Natural killer cell treated with Interleukin-12 subunit alpha and Interleukin-12 subunit beta and Interleukin-15 and Interleukin-18, amount 100 ng/mL, for 72 hours (primary cell): ENCODE results near the gene HMGCS2. TPM values are rescaled to one million over a fixed set of nuclear protein-coding genes. Genes with fewer than 3 reads are reported as not detected.

Experiments used
- ATAC-seq, 2 donors: fragments of 150-1000 bp; cut with Tn5 transposase in 1 of 2; sonication (Bioruptor Pico), chemical (Tn5 transposase) in 1 of 2; 2 replicates each; pipeline ENCODE4 v1.10.0; 2021
- DNase-seq: peaks from one replicate; pipeline ENCODE4 v3.0.0; 2022; ENCODE audit warnings: low spot score
- H3K27ac Mint-ChIP-seq, 2 donors: 1 replicate in 1 of 2; 2 replicates in 1 of 2; pipeline ENCODE4 v1.8.0; 2022; ENCODE audit warnings: mixed read lengths in 2 of 2, mild to moderate bottlenecking in 1 of 2, moderate library complexity in 1 of 2
- H3K27me3 Mint-ChIP-seq, 2 donors: 1 replicate in 1 of 2; 2 replicates in 1 of 2; pipeline ENCODE4 v1.8.0; 2022; ENCODE audit warnings: mixed read lengths in 2 of 2
- H3K36me3 Mint-ChIP-seq: one replicate; pipeline ENCODE4 v1.8.0; 2022; ENCODE audit warnings: mixed read lengths
- H3K4me1 Mint-ChIP-seq, 2 donors: 1 replicate in 1 of 2; 2 replicates in 1 of 2; pipeline ENCODE4 v1.8.0; 2022; ENCODE audit warnings: low read depth in 2 of 2, mixed read lengths in 2 of 2, mild to moderate bottlenecking in 1 of 2
- H3K4me3 Mint-ChIP-seq: one replicate; pipeline ENCODE4 v1.8.0; 2022; ENCODE audit warnings: mixed read lengths
- H3K9me3 Mint-ChIP-seq: 2 replicates; pipeline ENCODE4 v1.8.0; 2022; ENCODE audit warnings: mixed read lengths
- total RNA-seq, 2 donors: library from RNA; stranded (reverse); gene quantifications; one replicate each; pipeline ENCODE4 v1.2.3, GENCODE V29; 2022

The HMGCS2 gene
- total RNA-seq, 2 donors from 2014 or later: not detected

DNA sequence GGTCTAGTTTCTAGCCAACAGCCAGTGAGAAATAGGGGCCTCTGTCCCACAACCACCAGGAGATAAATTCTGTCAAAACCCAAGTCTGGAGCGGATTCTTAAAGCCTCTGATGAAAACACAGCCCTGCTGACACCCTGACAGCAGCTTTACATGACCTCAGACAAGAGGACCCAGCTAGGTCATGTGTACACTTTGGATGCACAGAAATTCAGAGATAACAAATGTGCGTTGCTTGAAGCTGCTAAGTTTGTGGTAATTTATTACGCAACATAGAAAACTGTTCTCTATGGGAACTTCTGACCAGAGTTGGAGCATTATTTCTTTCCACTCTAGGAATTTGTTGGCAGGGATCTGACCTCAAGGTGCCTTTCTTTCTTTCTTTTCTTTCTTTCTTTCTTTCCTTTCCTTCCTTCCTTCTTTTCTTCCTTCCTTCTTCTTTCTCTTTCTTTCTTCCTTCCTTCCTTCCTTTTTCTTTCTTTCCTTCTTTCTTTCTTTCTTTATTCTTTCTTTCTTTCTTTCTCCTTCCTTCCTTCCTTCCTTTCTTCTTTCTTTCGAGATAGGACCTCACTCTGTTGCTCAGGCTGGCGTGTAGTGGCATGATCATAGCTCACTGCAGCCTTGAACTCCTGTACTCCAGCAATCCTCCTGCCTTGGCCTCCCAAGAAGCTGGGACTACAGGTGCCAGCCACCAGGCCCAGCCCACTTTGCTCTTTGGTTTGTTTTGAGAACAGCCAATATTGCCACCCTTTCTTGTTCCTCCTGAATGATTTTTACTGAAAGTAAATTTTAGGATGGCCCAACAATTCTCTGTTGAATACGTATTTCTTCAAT is 14.9 kb upstream of the HMGCS2 start:
- Mint-ChIP-seq H3K9me3 (no peaks in the 10 kb centered on the region), H3K27ac (no peak overlapping the region), H3K4me1 (peaks cover 0 to 4% of the 10 kb centered on the region in 2 donors), H3K36me3 (no peaks in the 10 kb centered on the region), H3K27me3 (peaks cover 26 to 27% of the 10 kb centered on the region in 2 donors), H3K4me3 (no peak overlapping the region)
- no peak for DNase-seq
- ATAC-seq: no peak

DNA sequence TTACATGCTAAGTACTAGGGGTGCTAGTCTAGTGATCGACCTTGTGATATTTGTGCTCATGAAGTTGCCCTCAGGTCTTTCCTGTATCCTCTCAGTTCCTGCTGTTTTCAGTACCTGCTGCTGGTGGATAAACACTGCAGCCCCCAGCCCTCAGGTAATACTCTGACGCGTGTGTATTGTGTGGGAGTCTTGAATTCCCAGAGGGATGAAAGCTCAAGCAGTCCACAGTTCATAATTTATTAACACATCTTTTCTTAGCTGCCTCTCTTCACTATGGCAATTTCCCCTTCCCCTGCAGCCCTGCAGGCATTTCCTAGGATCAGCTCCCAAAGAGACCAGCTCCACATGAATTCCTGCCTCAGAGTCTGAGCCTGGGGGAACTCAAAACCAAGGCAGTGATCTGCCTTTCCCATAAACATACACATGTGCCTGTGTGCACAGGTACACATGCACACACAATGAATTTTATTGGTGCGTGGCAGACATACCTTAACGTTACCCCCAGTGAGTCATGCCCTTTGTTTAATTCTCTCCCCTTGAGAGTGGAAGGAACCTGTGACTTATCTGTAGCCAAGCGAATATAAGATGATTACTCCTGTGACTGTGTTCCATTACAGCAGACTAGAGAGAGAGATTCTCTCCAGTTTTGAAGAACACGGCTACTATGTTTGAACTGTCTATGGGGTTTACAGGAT is 14.1 kb upstream of the HMGCS2 start:
- H3K9me3 Mint-ChIP-seq: no peaks in the 10 kb centered on the region
- H3K27me3 Mint-ChIP-seq: peaks cover 26 to 30% of the 10 kb centered on the region in 2 donors
- H3K36me3 Mint-ChIP-seq: no peaks in the 10 kb centered on the region
- no peak overlapping the region for H3K4me3 Mint-ChIP-seq
- DNase-seq (no peak), ATAC-seq (peak in 1 of 2 donors; percentile 34)
- no peak overlapping the region for H3K27ac Mint-ChIP-seq
- peaks cover 0 to 4% of the 10 kb centered on the region in 2 donors for H3K4me1 Mint-ChIP-seq

DNA sequence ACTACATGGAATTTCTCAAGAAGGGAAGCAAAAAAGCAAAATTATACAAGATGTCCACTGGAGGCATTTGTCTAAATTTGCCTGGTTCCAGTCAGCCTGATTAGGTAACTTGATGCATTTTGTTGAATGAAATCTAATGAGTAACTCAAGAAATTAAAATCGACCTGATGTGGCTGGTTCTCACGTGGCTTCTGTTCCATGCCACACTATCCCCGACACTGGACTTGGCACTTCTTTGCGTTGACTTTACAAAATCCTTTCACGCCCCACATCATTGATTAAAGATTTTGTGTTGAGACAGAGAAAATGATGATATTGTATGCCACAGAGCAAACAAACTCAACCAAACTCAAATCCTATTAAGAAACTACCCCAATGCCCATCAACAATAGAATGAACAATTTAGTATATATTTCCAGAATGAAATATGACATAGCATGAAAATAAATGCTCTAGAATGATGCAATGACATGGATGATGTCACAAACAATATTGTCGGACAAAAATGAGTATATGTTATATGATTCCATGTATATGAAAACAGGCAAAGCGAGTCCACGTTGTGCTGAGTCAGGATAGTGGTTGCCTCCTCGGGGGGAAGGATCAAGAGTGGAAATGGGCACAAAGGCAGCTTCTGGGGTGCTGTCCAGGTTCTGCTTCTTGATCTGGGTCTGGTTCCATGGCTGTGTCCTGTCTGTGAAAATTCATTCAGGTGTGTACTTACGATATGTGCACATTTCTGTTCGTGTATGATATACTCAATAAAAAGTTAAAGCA is 12.9 kb upstream of the HMGCS2 start:
- H3K27me3 Mint-ChIP-seq: peaks cover 28 to 30% of the 10 kb centered on the region in 2 donors

DNA sequence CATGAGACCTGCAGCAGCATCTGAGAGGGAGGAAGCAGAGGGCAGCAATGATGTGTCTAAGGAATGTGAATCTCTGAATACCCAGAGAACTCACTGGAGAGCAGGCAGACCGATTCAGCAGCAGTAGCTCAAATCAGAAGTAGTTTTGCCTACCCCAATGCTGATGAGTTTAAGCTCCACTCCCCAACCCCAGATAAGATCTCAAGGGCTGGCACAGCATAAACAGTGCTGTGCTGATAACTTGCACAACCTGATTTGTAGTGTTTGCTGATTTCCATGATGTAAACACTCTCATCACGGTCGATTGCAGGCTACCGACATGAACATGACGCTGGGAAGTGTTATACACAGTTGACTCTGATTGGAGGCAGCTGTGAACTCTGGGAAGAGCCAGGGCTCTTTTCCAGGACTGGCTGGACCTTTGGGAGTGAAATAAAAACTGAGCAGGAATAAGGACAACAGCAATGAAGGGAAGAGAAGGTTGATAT is 11.2 kb upstream of the HMGCS2 start:
- Mint-ChIP-seq H3K9me3 (no peaks in the 10 kb centered on the region), H3K27ac (no peak overlapping the region), H3K27me3 (peaks cover 30 to 33% of the 10 kb centered on the region in 2 donors), H3K36me3 (no peaks in the 10 kb centered on the region), H3K4me1 (peaks cover 0 to 4% of the 10 kb centered on the region in 2 donors), H3K4me3 (no peak overlapping the region)
- DNase-seq: no peak
- no peak for ATAC-seq

More for the DNA sequence above, 12.9 kb upstream of the HMGCS2 start:
- H3K4me3 Mint-ChIP-seq: no peak overlapping the region
- no peaks in the 10 kb centered on the region for H3K9me3 Mint-ChIP-seq
- DNase-seq: no peak
- H3K36me3 Mint-ChIP-seq: no peaks in the 10 kb centered on the region
- H3K4me1 Mint-ChIP-seq: peaks cover 0 to 4% of the 10 kb centered on the region in 2 donors
- ATAC-seq: no peak
- no peak overlapping the region for H3K27ac Mint-ChIP-seq

DNA sequence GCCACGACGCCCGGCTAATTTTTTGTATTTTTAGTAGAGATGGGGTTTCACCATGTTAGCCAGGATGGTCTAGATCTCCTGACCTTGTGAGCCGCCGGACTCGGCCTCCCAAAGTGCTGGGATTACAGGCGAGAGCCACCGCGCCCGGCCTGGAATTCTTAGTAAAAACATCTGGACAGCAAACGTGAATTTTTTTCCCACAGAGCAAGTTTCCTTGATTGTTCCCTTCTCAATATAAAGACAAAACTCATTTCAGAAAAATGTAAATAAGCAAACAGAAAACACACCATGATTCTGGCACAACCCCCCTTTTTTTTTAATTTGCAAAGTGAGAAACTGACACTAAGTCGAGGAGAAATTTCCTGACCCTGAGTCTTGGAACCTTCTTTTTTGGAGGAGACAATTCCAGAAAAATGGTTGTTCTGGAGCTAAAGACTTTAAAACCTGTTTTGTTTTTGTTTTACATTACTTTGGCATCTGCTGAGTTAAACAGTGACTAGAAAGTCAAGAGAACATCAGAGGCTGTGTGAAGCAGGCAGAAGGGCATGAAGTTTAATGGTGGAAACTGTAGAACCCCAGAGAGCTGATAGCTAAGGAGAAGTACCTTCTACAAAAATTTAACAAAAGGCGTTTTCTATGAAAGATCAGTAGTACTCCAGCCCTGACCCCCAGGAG is 10.3 kb upstream of the HMGCS2 start:
- Mint-ChIP-seq H3K4me3 (no peak overlapping the region), H3K4me1 (peaks cover 0 to 4% of the 10 kb centered on the region in 2 donors), H3K27ac (no peak overlapping the region), H3K36me3 (no peaks in the 10 kb centered on the region), H3K9me3 (no peaks in the 10 kb centered on the region), H3K27me3 (peaks cover 25 to 33% of the 10 kb centered on the region in 2 donors)
- no peak for ATAC-seq
- DNase-seq: no peak

DNA sequence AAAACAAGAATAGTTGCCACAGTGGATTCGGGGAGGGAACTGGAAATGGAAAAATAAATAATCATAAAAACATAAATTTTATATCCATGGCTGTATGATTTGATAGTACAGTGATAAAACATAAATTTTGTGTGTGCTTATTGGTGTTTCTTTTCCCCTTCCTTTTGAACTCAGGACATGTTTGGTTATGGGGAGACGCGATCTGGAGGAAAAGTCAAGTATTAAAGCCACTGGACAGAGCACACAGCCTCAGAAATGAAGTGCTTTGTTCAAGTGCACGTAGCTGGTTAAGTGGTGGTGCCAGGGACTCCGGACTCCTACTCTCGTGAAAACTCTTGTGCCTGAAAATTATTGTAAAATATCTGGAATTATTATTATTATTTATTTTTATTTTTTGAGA is 9.7 kb upstream of the HMGCS2 start:
- H3K9me3 Mint-ChIP-seq: no peaks in the 10 kb centered on the region
- no peak for DNase-seq
- H3K27ac Mint-ChIP-seq: no peak overlapping the region
- H3K4me3 Mint-ChIP-seq: no peak overlapping the region
- ATAC-seq: no peak
- H3K4me1 Mint-ChIP-seq: no peaks in the 10 kb centered on the region
- no peaks in the 10 kb centered on the region for H3K36me3 Mint-ChIP-seq
- peaks cover 22 to 38% of the 10 kb centered on the region in 2 donors for H3K27me3 Mint-ChIP-seq

DNA sequence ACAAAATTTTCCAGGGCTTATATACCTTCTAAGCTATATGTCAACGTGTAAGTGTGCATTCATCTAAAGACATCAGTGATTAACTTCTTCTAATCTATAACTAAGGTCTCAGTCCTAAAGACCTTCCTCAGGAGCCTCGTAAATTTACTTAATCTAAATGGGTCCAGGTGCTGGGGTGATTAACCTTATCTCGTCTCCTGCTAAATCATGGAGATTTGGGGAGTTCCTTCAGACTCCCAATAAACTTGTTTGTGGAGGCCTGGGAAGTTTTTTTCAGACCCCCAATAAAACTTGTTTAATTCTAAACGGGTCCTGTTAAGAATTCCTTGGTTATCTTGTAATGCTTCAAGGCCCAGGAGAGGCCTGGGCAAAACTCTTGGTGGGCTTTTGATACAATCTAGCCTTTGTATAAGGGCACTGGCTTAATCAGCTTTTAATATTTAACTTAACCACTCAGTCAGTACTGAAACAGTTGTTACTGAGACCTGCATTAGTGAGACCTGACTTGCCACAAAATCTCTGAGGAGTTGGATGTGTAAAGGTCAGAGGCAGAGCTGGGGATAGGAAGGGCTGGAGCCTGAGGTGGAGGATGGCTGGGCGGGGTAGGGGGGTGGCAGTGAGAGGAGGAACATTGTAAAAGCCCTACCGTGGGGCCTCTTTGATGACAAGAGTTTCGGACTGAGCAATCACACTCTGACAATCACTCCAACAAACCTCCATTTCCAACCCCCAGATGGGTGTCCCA is 6.2 kb upstream of the HMGCS2 start:
- Mint-ChIP-seq H3K36me3 (no peaks in the 10 kb centered on the region), H3K27ac (no peak overlapping the region), H3K4me1 (no peaks in the 10 kb centered on the region), H3K27me3 (peaks cover 9 to 23% of the 10 kb centered on the region in 2 donors), H3K4me3 (no peak overlapping the region), H3K9me3 (no peaks in the 10 kb centered on the region)
- DNase-seq (no peak), ATAC-seq (no peak)

DNA sequence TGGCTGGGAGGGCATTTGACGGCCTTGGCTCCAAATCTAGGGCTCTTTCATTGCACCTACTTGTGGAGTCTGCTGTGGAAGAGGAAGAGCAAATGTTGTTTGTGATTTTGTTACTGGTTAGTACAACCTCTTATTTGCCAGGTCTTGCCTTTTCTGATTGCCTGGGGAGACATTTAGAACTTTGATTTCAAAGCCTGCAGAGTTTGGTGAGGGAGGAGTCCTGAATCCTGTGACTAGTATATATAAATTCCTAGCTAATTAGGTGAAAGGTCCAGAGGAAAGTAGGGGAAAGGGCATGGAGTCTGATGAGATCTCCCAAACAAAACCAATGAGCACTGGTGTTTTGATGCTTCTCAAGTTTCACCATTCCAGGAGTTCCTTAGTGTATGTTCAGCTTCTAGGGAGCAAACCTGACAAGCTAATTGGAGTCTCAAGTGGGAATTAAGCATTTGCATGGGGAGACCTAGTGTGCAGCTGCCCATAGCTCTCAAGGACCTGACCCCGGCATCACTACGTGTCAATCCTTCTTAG is 5.1 kb upstream of the HMGCS2 start:
- Mint-ChIP-seq H3K27ac (no peak overlapping the region), H3K4me3 (no peak overlapping the region), H3K9me3 (no peaks in the 10 kb centered on the region), H3K27me3 (peaks cover 6 to 14% of the 10 kb centered on the region in 2 donors), H3K4me1 (no peaks in the 10 kb centered on the region), H3K36me3 (no peaks in the 10 kb centered on the region)
- DNase-seq (no peak), ATAC-seq (no peak)

DNA sequence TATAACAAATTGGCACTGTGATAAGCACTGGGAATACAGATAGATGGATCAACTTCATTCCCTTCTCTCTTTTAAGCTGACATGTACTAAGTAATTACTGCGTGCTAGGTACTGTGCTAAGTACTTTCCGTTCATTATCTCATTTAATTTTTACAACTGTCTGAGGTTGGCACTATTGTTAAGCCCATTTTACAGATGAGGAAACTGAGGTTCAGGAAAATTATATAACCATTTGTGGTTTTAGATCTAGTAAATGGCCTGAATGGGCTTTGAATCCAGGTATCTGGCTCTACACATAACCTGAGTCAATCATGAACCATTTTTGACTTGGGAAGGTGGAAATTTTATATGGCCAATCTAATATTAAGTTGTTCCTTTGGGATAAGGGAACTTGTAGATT is 3.6 kb upstream of the HMGCS2 start:
- Mint-ChIP-seq H3K27me3 (peaks cover 6 to 18% of the 10 kb centered on the region in 2 donors), H3K36me3 (no peaks in the 10 kb centered on the region), H3K9me3 (no peaks in the 10 kb centered on the region), H3K27ac (no peak overlapping the region), H3K4me3 (no peak overlapping the region), H3K4me1 (no peaks in the 10 kb centered on the region)
- ATAC-seq (no peak), DNase-seq (no peak)

DNA sequence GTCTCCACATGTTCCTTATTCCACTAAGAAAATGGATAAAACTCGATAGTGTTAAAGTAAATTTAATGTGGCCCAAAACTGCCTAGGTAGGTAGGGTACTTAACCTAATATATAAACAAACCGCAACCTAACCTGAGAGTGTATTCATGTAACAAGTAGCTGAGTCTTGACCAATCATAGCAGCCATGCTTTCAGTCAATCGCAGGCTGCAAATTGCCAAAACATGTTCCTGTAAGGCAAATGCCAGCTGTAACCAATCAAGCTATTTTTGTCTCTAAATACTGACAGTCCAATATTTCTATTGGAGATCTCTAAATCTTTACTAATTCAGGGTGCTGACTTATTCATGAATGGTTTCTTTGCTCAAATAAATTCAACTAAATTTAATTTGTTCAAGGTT is 3.1 kb upstream of the HMGCS2 start:
- H3K27me3 Mint-ChIP-seq: peaks cover 11 to 22% of the 10 kb centered on the region in 2 donors

DNA sequence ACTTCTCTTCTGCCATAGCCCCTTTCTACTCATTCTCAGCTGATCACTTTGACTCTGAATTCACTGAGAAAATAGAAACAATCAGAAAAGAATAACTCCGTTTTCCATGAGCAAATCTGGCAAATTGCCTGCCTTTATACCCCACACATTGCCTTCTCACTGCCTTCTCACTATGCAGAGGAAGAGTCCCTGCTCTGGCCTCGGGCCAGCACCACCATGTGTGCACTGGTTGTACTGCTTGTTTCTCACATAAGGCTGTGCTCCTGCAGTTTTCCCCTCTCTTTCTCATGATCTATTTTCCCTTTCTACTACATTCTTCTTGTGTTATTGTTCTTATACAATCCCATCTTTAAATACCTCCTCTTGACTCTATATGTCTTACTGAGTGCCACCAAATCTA is 2.3 kb upstream of the HMGCS2 start:
- Mint-ChIP-seq H3K27ac (no peak overlapping the region), H3K4me1 (no peaks in the 10 kb centered on the region), H3K36me3 (no peaks in the 10 kb centered on the region), H3K27me3 (peaks cover 12 to 19% of the 10 kb centered on the region in 2 donors), H3K4me3 (no peak overlapping the region), H3K9me3 (no peaks in the 10 kb centered on the region)
- no peak for DNase-seq
- no peak for ATAC-seq

More for the DNA sequence above, 3.1 kb upstream of the HMGCS2 start:
- DNase-seq: no peak
- no peaks in the 10 kb centered on the region for H3K4me1 Mint-ChIP-seq
- H3K36me3 Mint-ChIP-seq: no peaks in the 10 kb centered on the region
- H3K4me3 Mint-ChIP-seq: no peak overlapping the region
- no peak for ATAC-seq
- no peak overlapping the region for H3K27ac Mint-ChIP-seq
- no peaks in the 10 kb centered on the region for H3K9me3 Mint-ChIP-seq

DNA sequence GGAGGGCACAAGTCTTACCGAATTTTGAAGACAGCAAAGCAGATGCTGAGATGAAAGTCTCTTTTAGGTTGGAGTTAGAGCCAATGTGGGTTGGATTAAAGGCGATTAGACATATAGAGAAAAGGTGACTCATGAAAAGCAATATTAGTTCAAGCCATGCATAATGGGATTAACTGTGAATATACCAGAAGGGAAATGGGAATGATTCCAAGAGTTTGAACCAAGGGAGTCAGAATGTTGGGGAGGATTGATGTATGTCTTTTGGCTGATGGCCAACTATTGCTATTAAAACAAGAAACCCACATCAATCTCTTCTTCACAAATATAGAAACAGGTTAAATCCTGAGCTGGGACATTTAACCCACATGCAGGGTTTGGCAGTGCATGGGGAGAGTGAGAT is 1.2 kb downstream of the HMGCS2 start:
- ATAC-seq (no peak), DNase-seq (no peak)
- Mint-ChIP-seq H3K36me3 (no peaks in the 10 kb centered on the region), H3K4me3 (no peak overlapping the region), H3K27me3 (peaks cover 11 to 20% of the 10 kb centered on the region in 2 donors), H3K4me1 (no peaks in the 10 kb centered on the region), H3K27ac (no peak overlapping the region), H3K9me3 (no peaks in the 10 kb centered on the region)
